Activated CD8-positive, alpha-beta memory T cell treated with anti-CD3 and anti-CD28 coated beads, Interleukin-2, amount 50 U/mL, for 48 hours (primary cell): ENCODE measurements around the gene PSMG1.
"Not testable (repeated sequence)": the region's sequence is repeated elsewhere in the genome, so short reads cannot be mapped to it uniquely, and the experiment has no call there.

Experiments used
- DNase-seq: peaks from one replicate; pipeline ENCODE4 v3.0.0-alpha.2; 2020

PSMG1 gene

DNA sequence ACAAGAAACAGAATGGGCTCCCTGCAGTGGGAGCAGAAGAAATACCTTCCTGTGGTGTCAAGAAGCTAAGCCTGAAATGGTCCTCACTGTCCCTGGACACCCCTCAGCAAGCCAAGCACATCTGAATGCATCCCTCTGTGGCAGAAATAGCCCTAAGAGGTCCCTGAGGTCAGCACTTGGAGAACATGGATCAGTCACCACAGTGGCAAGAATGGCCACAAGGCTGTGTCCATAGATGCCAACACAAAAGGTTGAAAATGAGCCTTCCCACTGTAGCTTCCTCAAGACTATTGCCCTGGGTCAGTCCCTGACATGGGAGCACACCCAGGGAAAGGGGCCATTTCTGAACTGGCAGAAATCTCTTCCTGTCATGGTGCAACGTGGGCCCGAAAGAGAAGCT, 27.7 kb downstream of the PSMG1 start:
- DNase-seq = no peak

DNA sequence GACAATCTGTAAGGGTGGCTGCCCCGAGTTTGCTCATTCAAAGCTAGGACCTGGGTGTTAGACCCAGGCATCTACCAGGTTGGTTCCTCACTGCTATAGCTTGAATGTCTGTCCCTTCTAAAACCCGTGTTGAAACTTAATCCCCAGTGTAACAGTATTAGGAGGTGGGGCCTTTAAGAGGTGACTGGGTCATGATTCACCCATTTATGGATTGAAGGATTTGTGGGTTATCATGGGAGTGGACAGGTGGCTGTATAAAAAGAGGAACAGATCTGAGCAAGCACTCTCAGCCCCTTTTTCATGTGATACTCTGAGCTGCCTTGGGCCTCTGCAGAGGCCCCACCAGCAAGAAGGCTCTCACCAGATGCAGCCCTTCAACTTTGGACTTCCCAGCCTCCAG, 29.4 kb downstream of the PSMG1 start:
- no peak for DNase-seq

DNA sequence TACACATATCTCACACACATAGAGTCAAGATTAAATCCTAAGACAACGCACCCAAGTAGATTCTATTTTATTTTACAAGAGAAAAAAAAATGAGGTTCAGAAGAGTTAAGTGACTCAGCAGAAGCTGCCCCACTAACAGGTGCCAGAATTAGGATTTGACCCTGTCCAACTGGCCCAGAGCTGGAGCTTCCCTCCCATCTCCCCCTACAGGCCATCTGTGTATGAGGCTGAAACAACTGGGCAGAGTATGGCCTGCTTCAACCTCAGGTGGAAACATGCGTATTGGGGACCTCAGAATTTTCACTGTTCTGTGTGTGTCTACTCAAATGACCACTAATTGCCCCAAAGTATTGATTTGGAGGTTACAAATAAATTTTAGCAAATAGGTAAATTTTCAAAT, 29.9 kb downstream of the PSMG1 start:
- DNase-seq = no peak

DNA sequence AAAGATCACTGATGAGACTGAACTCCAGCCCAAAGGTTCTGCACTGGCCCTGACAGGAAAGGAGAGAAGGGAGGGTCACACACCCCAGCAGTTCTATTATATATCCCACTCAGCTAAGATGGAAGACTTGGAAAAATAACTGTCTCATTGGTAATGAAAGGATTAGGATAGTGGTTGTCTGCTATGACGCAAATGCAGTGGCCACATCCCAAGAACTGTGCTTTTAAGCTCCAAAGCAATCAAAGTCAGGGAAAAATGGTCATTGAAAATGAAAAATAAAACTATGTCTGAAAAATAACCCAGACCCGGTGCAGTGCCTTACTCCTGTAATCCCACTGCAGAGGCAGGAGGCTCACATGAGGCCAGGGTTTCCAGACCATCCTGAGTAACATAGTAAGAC, 31.0 kb downstream of the PSMG1 start:
- no peak for DNase-seq

DNA sequence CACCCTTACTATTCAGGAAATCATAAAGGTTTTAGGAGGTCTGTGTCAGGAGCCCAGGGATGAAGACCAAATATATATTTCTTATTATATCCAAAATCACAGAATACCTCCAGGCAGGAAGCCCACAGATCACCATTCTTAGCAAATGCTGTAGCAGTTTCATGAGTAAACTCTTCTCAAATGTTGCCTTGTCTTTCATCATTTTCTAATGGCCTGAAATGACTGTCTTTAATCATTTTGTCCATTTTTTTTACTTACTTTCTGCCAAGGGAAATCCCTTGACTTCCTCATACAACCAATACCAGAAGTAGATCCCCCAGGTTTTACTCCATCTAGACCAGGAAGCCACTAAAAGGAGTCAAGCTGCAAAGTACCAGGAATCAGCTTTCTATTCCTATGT, 32.4 kb downstream of the PSMG1 start:
- DNase-seq = no peak

DNA sequence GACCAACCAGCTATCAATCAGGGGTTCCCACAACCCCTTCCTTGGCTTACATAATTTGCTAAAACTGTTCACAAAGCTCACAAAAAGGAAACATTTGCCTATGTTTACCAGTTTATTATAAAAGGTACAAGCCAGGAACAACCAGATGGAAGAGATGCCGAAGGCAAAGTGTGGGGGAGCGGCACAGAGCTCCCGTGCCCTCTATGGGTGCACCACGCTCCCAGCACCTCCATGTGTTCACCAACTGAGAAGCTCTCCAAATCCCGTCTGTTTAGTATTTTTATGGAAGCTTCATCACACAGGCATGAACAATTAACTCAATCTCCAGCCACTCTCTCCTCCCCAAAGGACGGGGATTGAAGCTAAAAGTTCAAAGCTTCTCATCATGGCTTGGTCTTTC, 32.9 kb downstream of the PSMG1 start:
- DNase-seq = no peak

DNA sequence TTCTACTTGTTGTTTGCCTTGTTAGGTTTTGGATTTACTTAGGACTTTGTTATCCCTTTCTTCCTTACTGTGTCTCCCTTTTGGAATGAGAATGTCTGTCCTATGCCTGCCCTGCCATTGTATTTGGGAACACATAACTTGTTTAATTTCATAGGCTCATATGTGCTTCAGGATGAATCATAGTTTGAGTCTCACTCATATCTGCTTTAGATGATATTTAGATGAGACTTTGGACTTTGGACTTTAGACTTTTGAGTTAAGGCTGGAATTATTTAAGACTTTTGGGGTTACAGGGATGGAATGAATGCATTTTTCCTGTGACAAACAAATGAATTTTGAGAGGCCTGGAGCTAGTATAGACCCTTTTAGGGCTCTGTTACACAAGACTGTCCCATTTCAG, 33.4 kb downstream of the PSMG1 start:
- DNase-seq = no peak

DNA sequence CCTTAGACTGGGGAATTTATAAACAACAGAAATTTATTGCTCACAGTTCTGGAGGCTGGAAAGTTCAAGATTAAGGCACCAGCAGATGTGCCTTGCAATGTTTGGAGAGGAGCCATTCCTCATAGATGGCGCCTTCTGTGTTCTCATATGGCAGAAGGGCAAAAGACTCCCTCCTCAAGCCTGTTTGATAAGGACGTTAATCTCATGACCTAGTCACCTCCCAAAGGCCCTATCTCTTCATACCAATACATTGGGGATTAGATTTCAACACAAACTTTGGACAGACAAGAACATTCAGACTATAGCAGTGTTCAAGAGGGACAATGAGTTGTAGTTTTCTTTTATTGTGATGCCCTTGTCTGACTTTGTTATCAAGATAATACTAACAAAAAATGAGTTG, 34.3 kb downstream of the PSMG1 start:
- no peak for DNase-seq

DNA sequence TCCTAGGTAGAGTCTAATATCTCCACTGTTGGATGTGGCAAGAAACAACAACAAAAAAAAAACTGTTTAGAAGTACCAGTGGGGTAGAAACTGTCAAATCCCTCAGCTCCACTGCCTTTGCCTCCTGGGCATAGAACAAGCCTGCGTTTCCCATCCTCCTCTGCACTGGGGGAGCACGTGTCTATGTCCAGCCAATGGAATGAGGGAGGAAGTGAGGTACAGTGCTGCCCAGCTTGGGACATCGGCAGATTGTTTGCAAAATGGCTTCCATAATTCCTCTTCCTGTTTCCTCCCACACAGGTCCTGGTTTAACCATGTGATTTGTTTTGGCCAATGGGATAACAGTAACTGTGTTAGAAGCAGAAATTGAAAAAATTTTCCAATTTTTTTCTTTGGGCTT, 39.1 kb downstream of the PSMG1 start:
- DNase-seq = no peak

DNA sequence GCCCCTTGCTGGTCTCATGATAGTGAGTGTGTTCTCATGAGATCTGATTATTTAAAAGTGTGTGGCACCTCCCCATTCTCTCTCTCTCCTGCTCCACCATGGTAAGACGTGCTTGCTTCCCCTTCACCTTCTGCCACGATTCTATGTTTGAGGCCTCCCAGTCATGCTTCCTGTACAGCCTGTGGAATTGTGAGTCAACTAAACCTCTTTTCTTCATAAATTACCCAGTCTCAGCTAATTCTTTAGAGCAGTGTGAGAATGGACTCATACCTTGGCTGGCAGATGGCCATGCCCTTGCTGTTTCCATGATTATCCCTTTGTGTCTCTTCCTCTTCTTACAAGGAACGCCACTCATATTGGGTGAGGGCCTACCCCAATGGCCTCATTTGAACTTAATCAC, 40.3 kb downstream of the PSMG1 start:
- DNase-seq = no peak

DNA sequence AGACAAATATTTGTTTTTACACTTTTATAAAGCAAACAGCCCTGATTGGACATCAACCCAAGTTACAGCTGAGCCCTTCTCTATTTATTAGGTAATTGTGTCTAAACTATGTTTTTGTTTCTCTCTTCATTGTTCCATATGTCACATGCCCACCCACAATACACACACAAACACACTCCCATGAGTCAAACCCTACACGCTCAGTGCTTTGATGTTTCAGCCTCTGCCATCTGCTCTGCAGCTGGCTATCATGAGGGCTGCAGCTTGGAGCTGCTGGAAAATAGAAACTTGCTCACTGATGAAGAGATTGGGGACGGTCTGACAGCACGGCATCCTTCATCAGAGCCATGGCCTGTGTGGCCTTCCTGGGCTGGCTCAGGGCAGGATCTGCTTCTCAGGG, 41.7 kb downstream of the PSMG1 start:
- no peak for DNase-seq

DNA sequence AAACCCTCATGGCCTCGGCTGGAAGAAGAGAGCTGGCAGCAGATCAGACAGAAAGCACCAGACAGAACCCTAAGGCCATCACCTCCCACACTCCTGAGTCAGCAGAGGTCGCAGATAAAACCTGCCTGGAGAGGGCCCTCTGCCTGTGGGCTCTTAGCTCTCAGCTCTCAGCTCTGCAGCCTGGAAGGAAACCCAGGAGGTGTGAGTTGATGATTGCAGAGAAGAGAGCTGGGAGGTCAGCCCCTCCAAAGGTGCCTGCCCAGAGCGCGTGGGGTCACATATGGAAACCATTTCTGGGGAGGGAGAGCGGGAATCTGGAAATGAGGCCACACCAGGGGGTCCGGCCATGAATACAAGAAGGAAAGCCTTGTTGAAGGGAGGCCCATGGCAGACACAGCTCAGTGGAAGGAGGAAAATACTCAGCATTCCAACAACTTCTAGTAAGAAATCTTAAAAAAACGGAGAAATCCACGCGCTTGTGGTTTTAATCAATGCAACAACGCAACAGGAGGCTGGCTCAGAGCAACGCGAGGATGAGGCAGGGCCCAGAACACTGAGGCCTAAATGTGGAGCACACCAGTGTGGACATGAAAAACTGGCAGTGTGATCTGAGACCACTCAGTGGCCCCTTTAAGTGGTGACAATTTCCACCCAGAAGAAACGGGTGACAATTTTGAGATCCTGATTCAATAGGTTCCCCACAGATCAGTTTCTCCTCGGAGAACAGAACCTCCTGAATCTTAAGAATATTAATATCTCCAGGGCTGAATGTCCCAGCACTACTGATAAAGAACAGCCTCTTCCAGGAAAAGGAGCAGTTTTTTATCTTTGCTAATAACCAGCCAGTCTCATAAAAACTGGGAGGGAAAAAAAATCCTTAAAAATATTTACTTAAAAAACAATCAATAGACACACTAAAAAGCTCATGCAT, 45.7 kb downstream of the PSMG1 start:
- DNase-seq = no peak

DNA sequence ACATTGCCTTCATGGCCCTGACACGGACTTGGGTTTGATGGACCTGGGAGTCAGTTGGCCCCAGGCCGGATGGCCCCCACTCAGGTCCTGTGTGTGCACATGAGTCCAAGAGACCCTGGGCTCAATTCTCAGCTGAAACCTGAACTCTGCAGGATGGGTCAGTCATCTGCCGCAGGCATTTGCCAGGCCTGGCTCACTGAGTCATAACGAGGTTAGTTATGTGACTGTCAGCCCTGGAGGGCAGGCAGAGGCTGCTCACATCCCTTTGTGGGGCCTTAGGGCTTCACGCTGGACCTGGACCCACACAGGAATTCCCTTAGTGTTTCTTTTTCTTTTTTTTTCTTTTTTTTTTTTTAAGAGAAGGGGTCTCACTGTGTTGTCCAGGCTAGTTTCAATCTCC, 46.5 kb downstream of the PSMG1 start:
- DNase-seq = no peak

DNA sequence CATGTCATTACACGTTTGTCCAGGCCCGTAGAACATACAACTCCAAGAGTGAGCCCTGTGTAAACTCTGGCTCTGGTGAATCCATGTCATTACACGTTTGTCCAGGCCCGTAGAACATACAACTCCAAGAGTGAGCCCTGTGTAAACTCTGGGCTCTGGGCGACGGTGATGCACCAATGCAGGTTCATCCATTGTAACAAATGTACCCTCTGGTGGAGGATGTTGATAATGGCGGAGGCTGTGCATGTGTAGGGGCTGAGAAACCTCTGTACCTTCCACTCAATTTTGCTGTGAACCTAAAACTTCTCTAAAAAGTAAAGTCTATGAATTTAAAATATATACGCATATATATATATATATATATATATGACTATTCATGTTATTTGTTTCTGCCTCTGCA, 47.1 kb downstream of the PSMG1 start:
- not testable (repeated sequence) for DNase-seq

DNA sequence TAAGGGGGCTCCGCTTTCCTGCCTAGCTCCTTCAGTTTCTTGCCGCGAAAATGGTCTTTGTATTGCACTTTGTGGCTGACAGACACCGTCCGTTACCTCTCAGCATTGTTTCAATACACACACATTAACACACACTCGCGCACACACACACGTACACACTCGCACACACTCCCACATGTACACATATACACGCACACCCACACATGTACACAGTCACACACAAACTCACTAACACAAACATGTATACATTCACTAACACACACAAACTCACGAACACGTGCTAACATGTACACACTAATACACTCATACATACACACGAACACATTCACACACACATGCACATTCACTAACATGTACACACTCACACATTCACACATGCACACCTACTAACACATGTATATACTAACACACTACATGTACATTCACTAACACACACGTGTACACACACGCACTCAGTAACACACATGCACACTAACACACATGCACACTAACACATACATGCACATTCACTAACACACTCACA, 48.9 kb downstream of the PSMG1 start:
- DNase-seq = no peak

DNA sequence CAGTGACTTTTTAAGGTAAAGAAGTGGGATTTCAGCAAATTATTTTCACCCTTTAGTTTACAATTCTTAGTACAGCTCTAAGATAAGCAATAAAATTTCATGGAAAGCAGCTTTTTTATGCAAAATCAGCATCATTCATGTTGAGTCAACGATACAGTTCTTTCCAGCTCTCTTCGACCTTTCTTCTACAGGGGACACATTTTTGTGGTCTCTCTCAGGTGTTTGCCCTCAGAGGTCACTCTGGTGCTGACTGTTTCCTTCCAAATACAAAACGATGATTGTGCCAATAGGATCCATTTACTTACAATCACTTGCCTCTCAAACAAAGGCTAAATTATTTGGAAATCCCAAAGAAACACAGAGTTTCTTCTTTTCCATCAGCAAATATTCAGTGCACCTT, 51.0 kb downstream of the PSMG1 start:
- DNase-seq = no peak

DNA sequence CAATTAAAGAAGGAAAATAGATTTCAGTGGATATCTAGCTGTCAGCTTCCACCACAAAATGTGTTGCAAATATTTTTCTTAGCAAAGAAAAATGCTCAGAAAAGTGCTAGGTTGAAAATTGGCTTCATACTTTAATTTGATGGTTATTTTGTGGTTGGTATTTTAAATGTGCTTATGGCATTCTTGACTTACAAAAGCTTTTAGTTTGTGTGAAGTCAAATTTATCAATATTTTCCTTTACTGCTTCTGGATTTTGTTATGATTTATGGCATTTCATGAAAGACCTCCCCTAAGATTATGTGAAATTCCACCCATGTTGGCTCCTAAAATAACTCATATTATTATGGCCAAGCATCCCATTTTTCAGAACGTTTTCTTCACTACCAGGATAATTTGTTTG, 51.5 kb downstream of the PSMG1 start:
- DNase-seq = no peak

DNA sequence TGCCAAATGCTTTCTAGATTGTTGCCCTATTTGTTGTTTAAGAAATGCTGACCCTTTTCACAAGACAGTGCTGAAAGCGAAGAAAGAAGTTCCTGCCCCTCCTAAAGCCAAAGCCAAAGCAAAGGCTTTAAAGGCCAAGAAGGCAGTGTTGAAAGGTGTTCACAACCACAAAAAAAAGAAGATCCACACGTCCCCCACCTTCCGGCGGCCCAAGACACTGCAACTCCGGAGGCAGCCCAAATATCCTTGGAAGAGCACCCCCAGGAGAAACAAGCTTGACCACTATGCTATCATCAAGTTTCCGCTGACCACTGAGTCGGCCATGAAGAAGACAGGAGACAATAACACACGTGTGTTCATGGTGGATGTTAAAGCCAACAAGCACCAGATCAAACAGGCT, 55.7 kb downstream of the PSMG1 start:
- no peak for DNase-seq

DNA sequence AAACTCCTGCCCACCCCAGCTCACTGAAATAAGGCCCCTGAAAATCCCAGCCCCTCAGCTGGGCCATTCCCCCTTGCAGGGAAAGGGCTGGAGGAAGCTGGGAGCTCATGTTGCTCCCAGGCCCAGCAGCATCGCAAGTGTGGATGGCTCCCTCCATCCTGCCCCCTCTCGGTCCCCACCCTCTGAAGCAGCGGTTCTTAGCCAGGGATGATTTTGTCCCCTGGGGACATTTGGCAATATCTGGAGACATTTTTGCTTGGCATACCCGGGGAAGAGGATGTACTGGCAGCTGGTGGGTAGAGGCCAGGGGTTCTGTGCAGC, 56.8 kb downstream of the PSMG1 start:
- DNase-seq = no peak

DNA sequence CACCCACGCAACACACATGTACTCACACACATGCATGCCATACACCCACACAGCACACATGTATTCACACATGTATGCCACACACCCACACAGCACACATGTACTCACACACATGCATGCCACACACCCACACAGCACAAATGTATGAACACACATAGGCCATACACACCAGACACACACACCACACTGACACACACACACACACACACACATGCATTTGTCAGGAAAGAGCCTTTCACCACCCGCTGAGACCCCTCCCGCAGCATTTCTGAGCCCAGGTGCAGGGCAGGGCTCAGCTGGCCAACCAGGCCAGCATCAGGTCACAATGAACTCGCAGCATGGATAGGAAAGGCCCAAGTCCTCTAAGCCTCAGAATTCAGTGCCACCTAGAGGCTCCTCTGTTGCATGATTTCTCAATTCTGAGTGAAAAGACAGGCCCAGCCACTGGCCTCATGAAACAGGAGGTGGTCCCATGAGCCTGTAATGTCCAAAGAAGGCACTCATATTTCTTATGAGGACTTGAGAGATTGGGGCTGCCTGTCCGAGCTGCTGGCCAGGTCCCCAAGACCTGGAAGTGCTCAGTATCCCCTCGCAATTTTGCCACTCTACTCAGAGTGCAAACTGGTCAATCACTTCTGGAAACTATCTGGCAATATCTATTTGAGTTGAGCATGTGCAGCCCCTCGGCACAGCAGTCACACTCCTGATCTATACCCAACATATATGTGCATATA, 57.3 kb downstream of the PSMG1 start:
- DNase-seq = no peak
